Activated T-cell treated with anti-CD3 and anti-CD28 coated beads for 48 hours (primary cell): ENCODE measurements around the gene CTLA4.
"Not testable (repeated sequence)": the region's sequence is repeated elsewhere in the genome, so short reads cannot be mapped to it uniquely, and the experiment has no call there.

Source experiments
- DNase-seq: peaks from one replicate; pipeline ENCODE4 v3.0.0-alpha.2; 2020; ENCODE audit warnings: low read depth

The CTLA4 gene

DNA sequence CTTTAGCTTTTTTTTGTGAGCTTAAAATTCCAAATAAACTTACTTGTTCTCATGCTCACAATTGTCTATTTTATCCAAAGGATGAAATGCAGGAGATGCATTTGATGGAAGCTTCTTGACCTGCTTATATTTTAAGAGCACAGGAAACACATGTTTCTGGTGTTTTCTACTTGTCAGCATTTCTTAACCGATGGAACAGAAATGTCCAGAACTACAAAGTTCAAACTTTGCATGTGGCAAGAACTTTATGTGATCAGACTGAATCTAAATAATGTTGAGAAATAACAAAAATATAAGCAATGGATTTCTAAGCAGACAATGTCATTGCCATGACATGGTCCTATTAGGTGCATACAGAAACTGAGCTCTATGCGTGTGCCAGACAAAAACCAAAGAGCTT, 9.9 kb upstream of the CTLA4 start:
- DNase-seq = no peak

DNA sequence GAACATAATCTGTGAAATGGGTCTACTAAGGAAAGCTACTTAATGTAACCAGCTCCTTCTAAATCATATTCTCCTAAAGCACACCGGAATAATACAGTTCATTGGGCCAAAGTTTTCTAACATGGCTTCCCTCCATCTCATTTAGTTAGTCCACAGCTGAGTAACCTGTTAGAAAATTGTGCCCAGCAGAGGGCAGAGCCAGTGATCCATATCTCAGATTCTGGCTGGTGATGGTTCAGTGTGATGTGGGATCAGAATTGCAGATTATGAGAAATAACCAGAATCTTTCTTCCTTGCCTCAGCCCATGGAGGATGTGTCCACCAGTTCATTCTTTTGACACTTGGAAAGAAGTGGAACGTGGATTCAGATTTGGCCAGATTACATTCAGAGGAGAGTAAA, 9.4 kb upstream of the CTLA4 start:
- DNase-seq = no peak

DNA sequence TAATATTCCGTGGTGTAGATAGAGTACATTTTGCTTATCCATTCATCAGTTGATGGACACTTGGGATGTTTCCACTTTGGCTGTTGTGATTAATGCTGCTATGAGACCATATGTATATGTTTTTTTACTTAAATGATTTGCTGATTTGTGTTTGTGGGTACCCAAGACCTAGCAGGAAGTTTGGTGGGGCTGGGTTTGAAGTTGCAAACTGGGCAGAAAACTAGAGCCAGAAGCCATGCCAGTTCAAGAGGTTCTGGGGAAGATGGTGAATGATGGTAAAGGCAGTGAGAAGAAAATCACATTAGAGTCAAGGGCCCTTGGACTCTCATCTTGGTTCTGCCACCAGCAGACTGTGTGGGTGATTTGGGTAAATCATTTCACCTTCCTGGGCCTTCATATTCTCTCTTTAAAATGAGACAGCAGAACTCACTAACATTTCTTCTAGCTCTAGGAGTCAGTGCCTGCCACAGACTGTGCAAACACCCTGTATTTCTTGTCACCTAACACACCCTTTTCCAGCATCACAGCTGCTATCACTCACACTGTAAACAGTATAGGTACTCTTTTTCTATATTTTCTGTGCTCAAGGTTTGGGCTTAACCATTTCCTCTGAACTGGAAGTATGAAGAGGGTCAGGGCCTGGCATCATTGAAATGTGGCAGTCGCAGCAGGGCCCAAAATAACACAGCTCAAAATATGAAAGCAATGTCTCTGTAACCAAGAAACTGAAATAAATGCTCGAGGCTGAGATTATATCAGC, 8.4 kb upstream of the CTLA4 start:
- DNase-seq = no peak

DNA sequence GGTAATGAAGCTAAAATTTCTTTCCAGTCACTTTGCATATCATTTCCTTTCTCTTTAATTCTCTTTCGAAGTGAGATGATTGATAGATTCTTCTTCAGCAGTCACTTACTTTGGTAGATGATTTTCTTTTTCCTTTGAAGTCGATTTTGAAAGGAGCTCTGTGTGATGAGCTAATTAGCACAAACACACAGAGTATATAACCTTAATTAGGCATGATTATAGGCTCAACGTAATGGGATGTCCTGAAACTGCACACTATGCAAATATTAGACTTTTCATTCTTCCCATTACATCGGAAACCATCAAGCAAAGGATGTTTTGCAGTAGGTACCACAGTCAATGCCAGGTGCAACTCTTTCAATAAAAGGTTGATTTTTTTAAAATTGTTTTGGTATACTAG, 6.4 kb upstream of the CTLA4 start:
- DNase-seq = no peak

DNA sequence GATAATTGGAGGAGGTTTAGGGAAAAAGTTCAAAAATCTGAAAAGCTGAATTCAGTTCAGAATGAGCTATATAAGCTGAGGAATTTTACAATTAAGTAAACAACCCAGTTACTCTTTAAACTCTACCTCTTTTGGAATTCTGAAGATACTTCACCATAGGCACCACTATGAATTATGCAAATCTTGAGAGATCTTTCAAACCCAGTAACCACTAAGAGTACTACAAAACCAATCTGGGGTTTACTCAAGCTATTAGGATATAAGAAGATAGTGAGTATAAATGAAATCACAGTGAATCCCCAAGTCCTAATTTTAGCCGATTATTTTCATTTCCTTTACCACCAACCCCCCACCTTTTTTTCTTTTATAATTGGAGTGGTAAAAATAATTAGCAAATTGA, 6.0 kb upstream of the CTLA4 start:
- DNase-seq = no peak

DNA sequence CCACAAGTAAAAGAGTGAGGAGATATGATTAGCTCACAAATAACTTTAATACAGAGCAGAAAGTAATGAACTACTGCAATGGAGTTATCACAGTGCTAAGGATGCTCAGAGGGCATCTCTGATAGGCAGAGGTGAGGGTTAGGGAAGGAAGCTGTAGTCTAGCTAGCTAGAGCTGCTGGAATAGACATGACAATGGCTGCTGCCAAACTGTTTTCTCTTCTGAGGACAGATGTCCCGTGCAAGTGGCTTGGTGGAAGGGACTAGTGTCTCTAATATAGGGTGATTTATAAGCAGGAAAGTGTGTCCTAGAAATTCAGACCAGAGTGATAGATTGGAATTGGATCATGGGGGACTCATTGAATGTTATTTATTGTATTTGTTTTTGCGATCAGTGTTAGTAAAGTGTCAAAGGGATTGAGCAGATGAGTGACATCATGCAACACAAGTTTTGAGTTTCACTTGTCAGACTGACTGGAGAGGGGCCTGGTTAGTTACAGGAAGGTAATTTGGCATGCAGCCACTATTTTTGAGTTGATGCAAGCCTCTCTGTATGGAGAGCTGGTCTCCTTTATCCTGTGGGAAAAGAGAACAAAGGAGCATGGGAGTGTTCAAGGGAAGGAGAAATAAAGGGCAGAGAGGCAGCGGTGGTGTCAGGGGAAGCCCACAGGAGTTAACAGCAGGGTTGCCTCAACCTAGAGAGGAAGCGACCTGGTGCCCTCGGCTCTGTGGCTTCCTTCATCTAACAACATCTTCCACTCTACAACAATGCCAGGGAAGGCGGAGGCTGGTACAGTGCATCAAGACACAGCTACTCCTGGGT, 1.9 kb downstream of the CTLA4 start:
- no peak for DNase-seq

DNA sequence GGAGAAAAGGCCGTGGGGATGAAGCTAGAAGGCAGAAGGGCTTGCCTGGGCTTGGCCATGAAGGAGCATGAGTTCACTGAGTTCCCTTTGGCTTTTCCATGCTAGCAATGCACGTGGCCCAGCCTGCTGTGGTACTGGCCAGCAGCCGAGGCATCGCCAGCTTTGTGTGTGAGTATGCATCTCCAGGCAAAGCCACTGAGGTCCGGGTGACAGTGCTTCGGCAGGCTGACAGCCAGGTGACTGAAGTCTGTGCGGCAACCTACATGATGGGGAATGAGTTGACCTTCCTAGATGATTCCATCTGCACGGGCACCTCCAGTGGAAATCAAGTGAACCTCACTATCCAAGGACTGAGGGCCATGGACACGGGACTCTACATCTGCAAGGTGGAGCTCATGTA, 2.9 kb downstream of the CTLA4 start:
- no peak for DNase-seq

DNA sequence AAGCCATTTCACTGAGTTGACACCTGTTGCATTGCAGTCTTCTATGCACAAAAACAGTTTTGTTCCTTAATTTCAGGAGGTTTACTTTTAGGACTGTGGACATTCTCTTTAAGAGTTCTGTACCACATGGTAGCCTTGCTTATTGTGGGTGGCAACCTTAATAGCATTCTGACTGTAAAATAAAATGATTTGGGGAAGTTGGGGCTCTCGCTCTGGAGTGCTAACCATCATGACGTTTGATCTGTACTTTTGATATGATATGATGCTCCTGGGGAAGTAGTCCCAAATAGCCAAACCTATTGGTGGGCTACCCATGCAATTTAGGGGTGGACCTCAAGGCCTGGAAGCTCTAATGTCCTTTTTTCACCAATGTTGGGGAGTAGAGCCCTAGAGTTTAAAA, 3.4 kb downstream of the CTLA4 start:
- no peak for DNase-seq

DNA sequence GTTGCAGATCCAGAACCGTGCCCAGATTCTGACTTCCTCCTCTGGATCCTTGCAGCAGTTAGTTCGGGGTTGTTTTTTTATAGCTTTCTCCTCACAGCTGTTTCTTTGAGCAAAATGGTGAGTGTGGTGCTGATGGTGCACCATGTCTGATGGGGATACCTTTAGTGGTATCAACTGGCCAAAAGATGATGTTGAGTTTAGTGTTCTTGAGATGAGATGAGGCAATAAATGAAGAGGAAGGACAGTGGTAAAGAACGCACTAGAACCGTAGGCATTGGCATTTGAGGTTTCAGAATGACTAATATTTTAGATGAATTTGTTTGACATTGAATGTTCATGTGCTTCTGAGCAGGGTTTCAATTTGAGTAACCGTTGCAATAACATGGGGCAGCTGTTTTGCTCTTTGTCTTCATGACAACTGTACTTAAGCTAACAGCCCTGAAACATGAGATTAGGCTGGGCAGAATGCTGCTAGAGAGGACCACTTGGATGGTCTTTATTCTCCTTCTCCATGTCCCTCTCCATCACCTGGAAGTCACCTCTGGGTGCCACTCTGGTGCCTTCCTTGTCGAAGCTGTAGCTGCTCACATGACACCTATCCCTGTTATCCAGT, 3.9 kb downstream of the CTLA4 start:
- no peak for DNase-seq

DNA sequence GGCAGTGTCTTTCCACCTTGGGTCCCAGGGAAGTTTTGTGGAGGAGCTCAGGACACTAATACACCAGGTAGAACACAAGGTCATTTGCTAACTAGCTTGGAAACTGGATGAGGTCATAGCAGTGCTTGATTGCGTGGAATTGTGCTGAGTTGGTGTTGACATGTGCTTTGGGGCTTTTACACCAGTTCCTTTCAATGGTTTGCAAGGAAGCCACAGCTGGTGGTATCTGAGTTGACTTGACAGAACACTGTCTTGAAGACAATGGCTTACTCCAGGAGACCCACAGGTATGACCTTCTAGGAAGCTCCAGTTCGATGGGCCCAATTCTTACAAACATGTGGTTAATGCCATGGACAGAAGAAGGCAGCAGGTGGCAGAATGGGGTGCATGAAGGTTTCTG, 5.9 kb downstream of the CTLA4 start:
- DNase-seq = no peak

DNA sequence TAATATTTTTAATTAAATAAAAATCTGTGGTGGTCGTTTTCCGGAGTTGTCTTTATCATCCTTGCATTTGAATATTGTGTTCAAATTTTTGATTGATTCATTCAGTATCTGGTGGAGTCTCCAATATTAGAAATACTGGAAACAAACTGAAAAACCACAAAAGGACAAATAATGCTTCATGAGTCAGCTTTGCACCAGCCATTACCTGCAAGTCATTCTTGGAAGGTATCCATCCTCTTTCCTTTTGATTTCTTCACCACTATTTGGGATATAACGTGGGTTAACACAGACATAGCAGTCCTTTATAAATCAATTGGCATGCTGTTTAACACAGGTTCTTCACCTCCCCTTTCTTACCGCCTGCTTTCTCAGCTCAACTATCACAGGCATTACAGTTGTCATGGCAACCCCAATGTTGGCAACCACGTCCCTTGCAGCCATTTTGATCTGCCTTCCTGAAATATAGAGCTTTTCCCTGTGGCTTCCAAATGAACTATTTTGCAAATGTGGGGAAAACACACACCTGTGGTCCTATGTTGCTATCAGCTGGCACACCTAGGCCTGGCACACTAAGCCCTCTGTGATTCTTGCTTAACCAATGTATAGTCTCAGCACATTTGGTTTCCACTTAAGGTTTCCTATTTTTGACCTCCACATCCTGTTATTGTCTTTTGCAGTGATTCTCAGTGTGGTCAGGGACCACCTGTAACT, 6.5 kb downstream of the CTLA4 start:
- DNase-seq = no peak

DNA sequence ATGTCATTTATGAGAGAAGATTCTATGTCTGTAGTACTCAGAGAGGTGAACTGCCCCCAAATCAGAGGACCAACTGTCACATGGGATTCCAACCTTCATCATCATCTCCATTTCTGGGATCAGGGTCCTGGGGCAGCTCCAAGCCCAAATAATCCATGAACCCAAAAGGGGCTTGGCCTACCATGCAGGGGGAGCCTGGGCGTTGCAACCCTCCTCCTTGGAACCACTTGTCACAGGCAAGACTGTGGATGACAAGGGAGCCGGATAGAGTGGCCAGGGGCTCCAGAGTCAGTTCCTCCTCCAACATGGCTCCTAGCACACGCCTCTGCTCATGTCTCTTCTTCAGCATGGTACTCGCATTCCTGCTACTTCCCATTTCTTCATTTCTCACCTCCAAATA, 7.9 kb downstream of the CTLA4 start:
- DNase-seq = no peak

DNA sequence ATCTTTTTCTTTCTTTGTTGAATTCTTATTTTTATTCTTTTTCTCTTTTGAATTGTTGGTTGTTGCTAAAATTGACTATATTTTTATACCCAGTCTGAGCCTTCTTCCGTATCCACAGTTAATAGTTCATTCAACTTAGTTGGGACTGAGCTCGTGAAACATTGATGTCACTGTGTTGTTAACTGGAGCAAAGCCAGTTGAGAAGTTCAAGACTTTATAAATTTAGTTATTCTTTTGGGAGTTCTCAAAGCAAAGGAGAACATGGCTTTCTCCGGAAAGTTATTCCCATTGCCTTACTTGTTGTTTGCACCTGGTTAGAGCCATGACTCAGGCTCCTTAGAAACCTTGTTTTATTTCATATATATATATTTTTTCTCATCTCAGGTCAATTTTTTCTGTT, 8.8 kb downstream of the CTLA4 start:
- no peak for DNase-seq

DNA sequence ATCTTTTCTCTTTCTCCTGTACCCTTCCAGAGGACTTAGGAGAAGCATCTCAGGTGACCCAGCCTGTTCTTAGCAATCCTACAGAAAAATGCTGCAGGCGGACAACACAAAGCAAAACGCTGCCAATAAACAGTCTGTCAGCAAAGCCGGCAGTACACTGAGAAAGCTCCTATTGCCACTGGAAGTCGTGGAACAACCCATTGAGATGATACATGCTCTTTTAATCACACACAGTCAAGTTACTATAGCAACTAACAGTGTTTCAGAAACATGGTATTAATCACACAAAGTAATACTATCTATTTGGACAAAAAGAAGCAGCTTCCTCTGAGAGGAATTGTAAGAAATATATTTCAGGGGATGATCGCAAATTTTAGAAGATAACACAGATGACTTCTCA, 10.5 kb downstream of the CTLA4 start:
- DNase-seq = no peak

DNA sequence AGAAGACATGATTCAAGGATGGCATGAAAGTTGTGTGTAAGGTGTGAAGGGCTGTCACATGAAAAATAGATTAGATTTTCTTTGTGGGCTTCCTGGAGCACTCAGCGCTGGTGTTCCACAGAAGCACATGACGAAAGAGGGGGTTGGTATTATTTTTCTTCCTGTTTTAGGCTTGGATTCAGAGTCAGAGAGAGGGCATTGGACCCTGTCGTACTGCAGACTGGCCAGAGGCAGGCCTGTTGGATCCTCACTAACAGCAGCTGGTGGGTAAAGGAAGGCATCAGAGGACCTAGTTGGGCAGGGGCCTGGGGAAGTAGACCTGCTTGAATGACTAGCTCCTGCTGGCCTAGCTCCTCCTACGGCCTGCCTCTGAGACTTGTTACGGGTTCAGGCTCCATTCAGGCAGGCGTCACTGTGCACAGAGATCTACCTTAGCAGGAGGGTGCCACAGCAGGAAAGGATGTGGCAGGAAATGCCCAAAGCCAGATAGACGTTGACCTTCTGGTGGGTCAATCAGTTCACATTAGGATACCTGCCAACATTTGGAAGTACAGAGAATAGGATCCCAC, 13.1 kb downstream of the CTLA4 start:
- no peak for DNase-seq

DNA sequence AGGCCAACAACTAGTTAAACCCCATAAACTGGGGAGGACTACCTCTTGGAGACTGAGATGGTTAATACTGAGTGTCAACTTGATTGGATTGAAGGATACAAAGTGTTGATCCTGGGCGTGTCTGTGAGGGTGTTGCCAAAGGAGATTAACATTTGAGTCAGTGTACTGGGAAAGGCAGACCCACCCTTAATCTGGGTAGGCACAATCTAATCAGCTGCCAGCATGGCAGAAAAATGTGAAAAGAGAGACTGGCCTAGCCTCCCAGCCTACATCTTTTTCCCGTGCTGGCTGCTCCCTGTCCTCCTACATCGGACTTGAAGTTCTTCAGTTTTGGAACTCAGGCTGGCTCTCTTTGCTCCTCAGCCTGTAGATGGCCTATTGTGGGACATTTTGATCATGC, 13.6 kb downstream of the CTLA4 start:
- DNase-seq = not testable (repeated sequence)

DNA sequence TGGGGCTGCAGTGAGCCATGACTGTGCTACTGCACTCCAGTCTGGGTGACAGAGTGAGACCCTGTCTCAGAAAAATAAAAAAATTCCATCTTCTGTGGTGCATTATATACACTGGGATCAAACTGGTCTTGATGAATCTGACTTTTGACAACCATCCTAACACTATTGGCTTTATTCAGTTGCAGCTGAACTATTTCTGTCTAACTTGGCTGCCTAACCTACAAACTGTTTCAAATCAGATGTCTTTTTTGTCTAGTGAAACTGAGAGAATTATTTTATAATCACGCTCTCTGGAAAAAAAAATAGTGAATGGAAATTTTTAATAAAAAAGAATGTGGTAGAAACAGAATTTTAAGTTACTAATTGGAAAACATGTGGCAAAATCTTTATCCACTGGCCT, 15.0 kb downstream of the CTLA4 start:
- DNase-seq = no peak

DNA sequence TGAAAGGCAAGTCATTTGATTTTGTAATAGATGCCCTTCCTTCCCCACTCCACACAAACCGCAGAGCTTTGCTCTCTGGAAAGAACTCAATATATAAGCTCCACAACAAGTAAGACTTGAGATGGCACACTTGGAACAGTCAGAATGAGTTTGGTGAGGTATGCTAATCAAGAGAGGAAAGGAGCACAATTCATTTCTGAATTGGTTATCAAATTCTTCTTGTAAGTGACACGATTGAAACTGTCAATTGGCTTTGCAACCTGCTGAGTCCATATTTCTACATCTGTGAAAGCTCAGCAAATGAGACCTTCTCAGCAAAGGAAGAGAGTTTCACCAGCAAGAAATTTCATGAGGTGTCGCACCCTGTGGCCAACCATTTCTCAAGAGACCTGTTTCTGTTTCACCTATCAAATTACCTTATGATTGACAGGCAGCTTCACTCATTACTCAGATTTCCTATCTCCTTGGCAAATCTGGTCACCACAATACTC, 19.1 kb downstream of the CTLA4 start:
- DNase-seq = no peak

DNA sequence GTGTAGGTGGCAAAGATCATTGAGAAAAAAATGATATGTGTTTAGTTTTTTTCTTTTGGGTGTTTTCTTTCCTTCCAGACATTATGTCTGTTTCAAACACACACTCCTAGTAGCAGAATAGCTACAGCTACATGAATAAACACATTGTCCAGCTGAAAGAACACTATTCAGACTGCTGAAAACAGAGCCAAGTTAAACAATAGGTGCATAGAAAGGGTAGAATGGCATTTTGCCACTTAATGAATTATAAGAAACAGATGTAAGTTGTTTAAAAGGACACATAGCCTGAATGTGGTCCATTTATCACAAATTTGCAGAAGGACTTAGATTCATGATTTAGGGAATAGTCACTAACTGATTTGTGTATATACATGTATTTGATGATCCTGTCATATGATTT, 20.1 kb downstream of the CTLA4 start:
- no peak for DNase-seq

DNA sequence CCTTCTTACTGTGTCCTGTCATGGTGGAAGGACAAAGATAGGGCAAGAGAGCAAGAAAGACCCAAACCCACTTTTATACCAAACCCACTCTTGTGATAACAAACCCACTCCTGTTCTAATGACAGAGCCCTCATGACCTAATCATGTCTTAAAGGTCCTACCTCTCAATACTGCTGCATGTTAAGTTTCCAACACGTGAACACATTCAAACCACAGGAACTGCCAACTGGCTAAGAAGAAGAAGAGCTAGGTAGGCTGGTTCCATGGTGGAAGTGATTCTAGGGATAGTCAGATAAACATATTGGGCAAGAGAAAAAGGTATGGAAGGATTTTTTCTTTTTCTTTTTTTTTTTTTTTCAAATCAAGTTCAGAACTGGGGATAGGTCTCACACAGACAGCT, 22.0 kb downstream of the CTLA4 start:
- DNase-seq = no peak

DNA sequence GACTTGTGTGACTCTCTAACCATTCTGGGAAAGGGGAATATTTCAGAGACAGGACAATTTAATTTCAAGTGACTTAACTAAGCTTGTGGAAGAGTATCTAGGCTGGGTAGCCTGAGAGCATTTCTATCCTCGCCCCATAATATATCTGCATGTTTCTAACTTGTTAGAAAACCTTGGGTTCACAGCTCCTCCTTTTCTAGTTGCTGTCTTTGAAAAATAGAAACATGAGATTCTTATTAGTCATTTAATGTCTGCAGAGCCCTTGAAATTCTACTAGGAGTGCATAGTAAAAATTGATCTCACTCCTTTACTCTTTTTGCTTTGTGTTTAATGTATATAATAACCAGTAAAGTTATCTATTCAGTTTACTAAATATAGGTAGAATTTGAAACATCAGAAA, 22.4 kb downstream of the CTLA4 start:
- DNase-seq = no peak

DNA sequence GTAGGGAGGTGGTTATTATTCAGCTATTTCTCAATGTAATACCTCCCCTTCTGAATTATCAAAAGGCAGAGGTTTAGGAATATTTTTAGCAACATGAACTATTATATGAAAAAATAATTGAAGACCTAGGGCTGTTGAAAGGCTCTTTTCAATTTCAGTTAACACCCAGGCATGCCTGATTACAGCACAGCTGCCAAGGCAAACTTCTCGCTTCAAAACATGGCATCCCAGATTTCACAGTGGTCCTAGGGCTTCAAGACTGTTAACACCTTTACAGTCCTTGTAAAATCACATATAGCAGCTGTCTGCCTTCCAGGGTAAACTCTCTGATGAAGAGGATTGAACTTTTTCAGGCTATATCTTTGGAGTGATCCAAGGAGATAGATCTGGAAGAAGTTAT, 23.2 kb downstream of the CTLA4 start:
- DNase-seq = no peak
